OCI-LY7 (cell line): ENCODE measurements around the gene MAP3K20.

Experiments
- CTCF ChIP-seq: fragments of 200-600 bp; sonication (generic); conservative IDR thresholded peaks from 2 replicates; pipeline ENCODE4 v1.5.1; 2014; ENCODE audit warnings: mild to moderate bottlenecking, antibody characterized with exemption, low read length, moderate library complexity, mixed read lengths
- EZH2phosphoT487 ChIP-seq: fragments of 200-600 bp; sonication (generic); IDR thresholded peaks from 2 replicates; pipeline ENCODE4 v1.6.1; 2018; ENCODE audit warnings: low read depth, borderline replicate concordance, mild to moderate bottlenecking, mixed run types, antibody characterized with exemption, low read length, moderate library complexity, mixed read lengths

- no peak for TF ChIP-seq CTCF
- TF ChIP-seq EZH2phosphoT487 = no peak
Observed at GRCh38 chr2:173165443-173166238, 90.0 kb downstream of the MAP3K20 start.
